SK-N-MC (cell line): Measurements from ENCODE around the gene SYT8.

Source experiments
- EZH2 ChIP-seq: fragments of 200-600 bp; sonication (generic); IDR thresholded peaks from one replicate; pipeline ENCODE4 v1.6.1; 2017; ENCODE audit warnings: antibody characterized with exemption
- POLR2AphosphoS5 ChIP-seq: IDR thresholded peaks from 2 replicates; pipeline ENCODE4 v1.6.1; 2012; ENCODE audit warnings: mild to moderate bottlenecking, low read depth, low read length, borderline replicate concordance

- TF ChIP-seq EZH2 = no peak
- no peak for TF ChIP-seq POLR2AphosphoS5
Observed at GRCh38 chr11:1851468-1852180, 16.8 kb downstream of the SYT8 start.
